Neural progenitor cell (in vitro differentiated cells): Measurements from ENCODE around the gene NUDT16L1. TPM values are rescaled to one million over a fixed set of nuclear protein-coding genes. Genes with fewer than 3 reads are reported as not detected.

Experiments used
- DNase-seq: peaks from one replicate; pipeline ENCODE4 v3.0.0-alpha.2; 2016; ENCODE audit warnings: low spot score
- H2AFZ ChIP-seq: fragments of 200-600 bp; sonication (generic); replicated peaks from 2 replicates; pipeline ENCODE4 v1.6.1; 2016; ENCODE audit warnings: antibody characterized with exemption
- H3F3A ChIP-seq: fragments of 200-600 bp; sonication (generic); 2 replicates; pipeline ENCODE4 v1.6.1; 2016; ENCODE audit warnings: antibody characterized with exemption, low read depth
- H3K27ac ChIP-seq: fragments of 200-600 bp; sonication (generic); 2 replicates; pipeline ENCODE4 v1.5.1; 2016; ENCODE audit warnings: mild to moderate bottlenecking
- H3K27me3 ChIP-seq: fragments of 200-600 bp; sonication (generic); 2 replicates; pipeline ENCODE4 v1.6.1; 2016; ENCODE audit warnings: mild to moderate bottlenecking, moderate library complexity
- H3K36me3 ChIP-seq: fragments of 200-600 bp; sonication (generic); 2 replicates; pipeline ENCODE4 v1.5.1; 2016
- H3K4me1 ChIP-seq: fragments of 200-600 bp; sonication (generic); 2 replicates; pipeline ENCODE4 v1.6.1; 2016; ENCODE audit warnings: mixed run types
- H3K4me2 ChIP-seq: fragments of 200-600 bp; sonication (generic); 2 replicates; pipeline ENCODE4 v1.6.1; 2016
- H3K4me3 ChIP-seq: fragments of 200-600 bp; sonication (generic); 2 replicates; pipeline ENCODE4 v1.5.1; 2016
- H3K79me2 ChIP-seq: fragments of 200-600 bp; sonication (generic); 2 replicates; pipeline ENCODE4 v1.6.1; 2016; ENCODE audit warnings: low read depth
- H3K9ac ChIP-seq: fragments of 200-600 bp; sonication (generic); 2 replicates; pipeline ENCODE4 v1.6.1; 2016
- H3K9me3 ChIP-seq: fragments of 200-600 bp; sonication (generic); 2 replicates; pipeline ENCODE4 v1.5.1; 2016; ENCODE audit warnings: low read depth
- H4K20me1 ChIP-seq: fragments of 200-600 bp; sonication (generic); 2 replicates; pipeline ENCODE4 v1.6.1; 2016; ENCODE audit warnings: low read depth
- H3K27ac Mint-ChIP-seq: 3 replicates; pipeline ENCODE4 v1.8.0; 2021; ENCODE audit warnings: mixed read lengths
- H3K27me3 Mint-ChIP-seq: 2 replicates; pipeline ENCODE4 v1.8.0; 2022; ENCODE audit warnings: low read depth, mild to moderate bottlenecking, inconsistent platforms, moderate library complexity, mixed read lengths; ENCODE audit not compliant: insufficient read depth
- H3K36me3 Mint-ChIP-seq: 3 replicates; pipeline ENCODE4 v1.8.0; 2021; ENCODE audit warnings: mixed read lengths
- H3K4me1 Mint-ChIP-seq: 3 replicates; pipeline ENCODE4 v1.8.0; 2021; ENCODE audit warnings: mixed read lengths
- H3K4me3 Mint-ChIP-seq: 3 replicates; pipeline ENCODE4 v1.8.0; 2021; ENCODE audit warnings: mild to moderate bottlenecking, moderate library complexity, mixed read lengths
- H3K9me3 Mint-ChIP-seq: 3 replicates; pipeline ENCODE4 v1.8.0; 2020; ENCODE audit warnings: mixed read lengths
- CTCF ChIP-seq: fragments of 200-600 bp; sonication (generic); IDR thresholded peaks from 2 replicates; pipeline ENCODE4 v1.5.1; 2017; ENCODE audit warnings: antibody characterized with exemption, mild to moderate bottlenecking
- EZH2 ChIP-seq: fragments of 200-600 bp; sonication (generic); IDR thresholded peaks from 2 replicates; pipeline ENCODE4 v1.6.1; 2017; ENCODE audit warnings: antibody characterized with exemption, mild to moderate bottlenecking, moderate library complexity
- EZH2phosphoT487 ChIP-seq: fragments of 200-600 bp; sonication (generic); IDR thresholded peaks from 2 replicates; pipeline ENCODE4 v1.6.1; 2017; ENCODE audit warnings: antibody characterized with exemption
- total RNA-seq: library from RNA; depleted of rRNA; stranded (reverse); fragments of >200 nt; gene quantifications from 2 replicates; pipeline ENCODE4 v1.2.3, GENCODE V29; 2015; ENCODE audit warnings: low replicate concordance

The NUDT16L1 gene
- total RNA-seq, 1 donor from 2014 or later, result 10.9 TPM

DNA sequence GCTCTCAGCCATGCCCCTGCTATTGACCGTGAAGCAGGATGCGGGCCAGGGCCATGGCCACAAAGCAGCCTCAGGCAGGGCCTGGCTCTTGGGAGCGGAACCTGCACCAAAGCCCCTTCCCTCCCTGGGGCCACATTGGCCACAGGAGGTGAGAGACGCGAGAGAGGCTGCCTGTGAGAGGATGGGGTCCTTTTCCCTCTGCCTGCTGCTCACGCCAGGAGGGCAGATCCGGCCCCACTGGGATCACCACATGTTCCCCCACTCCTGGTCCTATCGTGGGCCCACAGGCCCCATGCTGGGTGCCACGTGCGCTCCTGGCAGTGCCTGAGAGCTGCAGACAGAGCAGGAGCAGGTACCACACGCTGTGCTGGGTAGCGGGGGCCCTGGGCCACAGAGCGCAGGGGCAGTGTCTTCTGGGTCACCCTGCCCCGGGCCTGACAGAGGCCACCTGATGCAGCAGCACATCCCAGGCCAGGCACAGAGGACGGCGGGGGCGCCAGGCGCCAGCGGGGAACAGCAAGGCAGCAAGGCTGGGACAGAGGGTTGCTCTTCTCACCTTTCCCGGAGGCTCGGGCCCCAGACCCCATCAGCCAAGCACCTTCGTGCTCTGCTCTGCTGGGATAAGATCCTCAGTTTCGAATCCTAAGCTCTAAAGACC, 9.2 kb upstream of the NUDT16L1 start:
- Histone ChIP-seq H2AFZ (no peak overlapping the region), H3K36me3 (no peaks in the 10 kb centered on the region), H3K9me3 (no peaks in the 10 kb centered on the region), H3K4me1 (no peaks in the 10 kb centered on the region), H3K4me2 (no peak overlapping the region), H3K27me3 (no peaks in the 10 kb centered on the region), H3K27ac (no peak overlapping the region), H3F3A (no peaks in the 10 kb centered on the region), H4K20me1 (no peaks in the 10 kb centered on the region), H3K9ac (no peak overlapping the region), H3K79me2 (no peaks in the 10 kb centered on the region), H3K4me3 (no peak overlapping the region)
- Mint-ChIP-seq H3K9me3 (no peaks in the 10 kb centered on the region), H3K36me3 (peaks cover 4% of the 10 kb centered on the region), H3K4me3 (no peak overlapping the region), H3K27ac (no peak overlapping the region), H3K27me3 (peaks cover 2% of the 10 kb centered on the region), H3K4me1 (no peaks in the 10 kb centered on the region)
- TF ChIP-seq CTCF (no peak), EZH2phosphoT487 (no peak), EZH2 (no peak)
- DNase-seq, result no peak

DNA sequence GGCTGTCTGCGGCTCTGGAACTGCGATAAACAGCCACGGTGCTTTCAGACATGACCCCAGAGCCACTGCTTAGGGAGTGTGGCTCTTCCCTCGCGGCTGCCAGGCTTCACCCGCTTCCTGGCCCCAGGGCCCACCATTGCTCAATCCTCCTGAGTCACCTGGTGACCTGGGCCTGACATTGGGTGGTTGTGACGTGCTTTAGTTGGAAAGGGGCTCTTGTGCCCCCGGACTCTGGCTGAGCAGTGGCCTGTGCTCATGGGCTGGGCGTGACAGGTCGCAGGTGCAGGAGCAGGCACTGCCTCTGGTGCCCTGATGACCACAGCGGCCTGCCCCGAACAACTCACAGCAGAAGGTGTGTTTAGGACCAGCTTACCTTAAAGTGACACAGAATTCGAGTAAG, 8.6 kb upstream of the NUDT16L1 start:
- no peaks in the 10 kb centered on the region for H3K9me3 Mint-ChIP-seq
- H3K36me3 ChIP-seq, result no peaks in the 10 kb centered on the region

DNA sequence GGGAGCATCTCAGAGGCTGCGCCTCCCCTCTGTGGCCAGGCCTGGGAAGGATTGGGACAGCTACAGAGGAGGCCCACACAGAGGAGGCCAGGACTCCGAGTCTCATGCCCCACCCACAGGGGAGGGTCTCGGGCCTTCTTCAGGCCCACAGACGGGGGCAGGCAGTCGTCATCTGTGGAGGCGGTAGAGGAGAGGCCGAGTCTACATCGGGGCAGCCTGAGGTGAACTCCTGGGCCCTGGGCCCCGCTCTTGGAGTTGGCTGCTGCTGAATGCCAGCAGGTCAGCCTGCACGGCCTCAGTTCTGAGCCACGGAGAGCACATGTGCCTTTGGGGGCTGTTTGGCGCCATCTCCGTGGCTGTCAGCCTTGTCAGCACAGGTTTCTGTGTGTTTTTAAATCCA, 8.1 kb upstream of the NUDT16L1 start:
- no peaks in the 10 kb centered on the region for H4K20me1 ChIP-seq
- no peaks in the 10 kb centered on the region for H3K9me3 Mint-ChIP-seq
- H3K4me3 ChIP-seq, result no peak overlapping the region
- no peaks in the 10 kb centered on the region for H3K4me1 ChIP-seq
- no peak overlapping the region for H3K4me2 ChIP-seq
- no peak overlapping the region for H3K27ac ChIP-seq
- no peak overlapping the region for H2AFZ ChIP-seq
- H3F3A ChIP-seq, result no peaks in the 10 kb centered on the region
- H3K4me3 Mint-ChIP-seq, result no peak overlapping the region
- DNase-seq, result no peak
- peaks cover 4% of the 10 kb centered on the region for H3K27me3 Mint-ChIP-seq
- H3K27ac Mint-ChIP-seq, result no peak overlapping the region
- H3K79me2 ChIP-seq, result no peaks in the 10 kb centered on the region
- no peaks in the 10 kb centered on the region for H3K9me3 ChIP-seq
- no peaks in the 10 kb centered on the region for H3K4me1 Mint-ChIP-seq
- no peaks in the 10 kb centered on the region for H3K27me3 ChIP-seq
- H3K36me3 Mint-ChIP-seq, result peaks cover 4% of the 10 kb centered on the region
- no peaks in the 10 kb centered on the region for H3K36me3 ChIP-seq
- TF ChIP-seq EZH2, result no peak
- no peak for TF ChIP-seq CTCF
- no peak for TF ChIP-seq EZH2phosphoT487
- no peak overlapping the region for H3K9ac ChIP-seq

More for the DNA sequence above, 8.6 kb upstream of the NUDT16L1 start:
- no peaks in the 10 kb centered on the region for H3F3A ChIP-seq
- H2AFZ ChIP-seq, result no peak overlapping the region
- H4K20me1 ChIP-seq, result no peaks in the 10 kb centered on the region
- H3K27me3 Mint-ChIP-seq, result peaks cover 4% of the 10 kb centered on the region
- no peaks in the 10 kb centered on the region for H3K4me1 Mint-ChIP-seq
- H3K36me3 Mint-ChIP-seq, result peaks cover 4% of the 10 kb centered on the region
- no peaks in the 10 kb centered on the region for H3K27me3 ChIP-seq
- H3K9me3 ChIP-seq, result no peaks in the 10 kb centered on the region
- H3K4me1 ChIP-seq, result no peaks in the 10 kb centered on the region
- no peak overlapping the region for H3K27ac ChIP-seq
- H3K9ac ChIP-seq, result no peak overlapping the region
- H3K4me2 ChIP-seq, result no peak overlapping the region
- H3K4me3 ChIP-seq, result no peak overlapping the region
- DNase-seq, result no peak
- H3K79me2 ChIP-seq, result no peaks in the 10 kb centered on the region
- H3K27ac Mint-ChIP-seq, result no peak overlapping the region
- H3K4me3 Mint-ChIP-seq, result no peak overlapping the region
- TF ChIP-seq EZH2 (no peak), CTCF (no peak), EZH2phosphoT487 (no peak)
